Activated CD4-positive, alpha-beta T cell treated with anti-CD3 and anti-CD28 coated beads, Interleukin-2, amount 50 U/mL, for 48 hours (primary cell): ENCODE measurements around the gene ADK.
"Not testable (repeated sequence)": the region's sequence is repeated elsewhere in the genome, so short reads cannot be mapped to it uniquely, and the experiment has no call there.

Experiments used
- DNase-seq, 2 experiments: peaks; one replicate each; pipeline ENCODE4 v3.0.0-alpha.2; 2020

The ADK gene

GRCh38 chr10:74434547-74434946, 283.5 kb downstream of the ADK start:
- DNase-seq, result no peak

- no peak for DNase-seq
Observed at GRCh38 chr10:74436523-74437170, 285.6 kb downstream of the ADK start.

- no peak for DNase-seq
Observed at GRCh38 chr10:74437822-74438221, 286.8 kb downstream of the ADK start.

GRCh38 chr10:74439213-74439612, 288.2 kb downstream of the ADK start:
- DNase-seq, result no peak

- no peak for DNase-seq
Observed at GRCh38 chr10:74445493-74445892, 294.5 kb downstream of the ADK start.

- DNase-seq, result no peak
Observed at GRCh38 chr10:74450602-74451001, 299.6 kb downstream of the ADK start.

- DNase-seq, result no peak
Observed at GRCh38 chr10:74451127-74451829, 300.3 kb downstream of the ADK start.

GRCh38 chr10:74453169-74453568, 302.1 kb downstream of the ADK start:
- no peak for DNase-seq

GRCh38 chr10:74457478-74457877, 306.5 kb downstream of the ADK start:
- not testable (repeated sequence) for DNase-seq

GRCh38 chr10:74460812-74461211, 309.8 kb downstream of the ADK start:
- no peak for DNase-seq

- DNase-seq, result no peak
Observed at GRCh38 chr10:74474022-74474713, 323.1 kb downstream of the ADK start.

GRCh38 chr10:74476162-74476706, 325.2 kb downstream of the ADK start:
- DNase-seq, result not testable (repeated sequence)

- DNase-seq, result no peak
Observed at GRCh38 chr10:74480778-74481177, 329.8 kb downstream of the ADK start.

- DNase-seq, result no peak
Observed at GRCh38 chr10:74483356-74483755, 332.3 kb downstream of the ADK start.

- no peak for DNase-seq
Observed at GRCh38 chr10:74485283-74485682, 334.3 kb downstream of the ADK start.

- DNase-seq, result no peak
Observed at GRCh38 chr10:74486659-74487058, 335.6 kb downstream of the ADK start.

- DNase-seq, result no peak
Observed at GRCh38 chr10:74488907-74489306, 337.9 kb downstream of the ADK start.

GRCh38 chr10:74490551-74490950, 339.5 kb downstream of the ADK start:
- DNase-seq, result no peak

GRCh38 chr10:74491014-74491413, 340.0 kb downstream of the ADK start:
- no peak for DNase-seq

GRCh38 chr10:74496276-74496675, 345.3 kb downstream of the ADK start:
- DNase-seq, result not testable (repeated sequence)

- not testable (repeated sequence) for DNase-seq
Observed at GRCh38 chr10:74498664-74499063, 347.6 kb downstream of the ADK start.

GRCh38 chr10:74500026-74500704, 349.1 kb downstream of the ADK start:
- peak; percentile 3 to 10 for DNase-seq

GRCh38 chr10:74500816-74501215, 349.8 kb downstream of the ADK start:
- no peak for DNase-seq
